Heart right ventricle (tissue), 16 donors: ENCODE measurements around the gene OTOP3. TPM values are rescaled to one million over a fixed set of nuclear protein-coding genes. Genes with fewer than 3 reads are reported as not detected.

Experiments used
- ATAC-seq, 8 donors: fragments of 200-7000 bp; cut with Tn5 transposase; one replicate each; pipeline ENCODE4 v1.9.1; 2020; ENCODE audit warnings: mild to moderate bottlenecking in 8 of 8, moderate library complexity in 8 of 8, moderate number of reproducible peaks in 1 of 8
- DNase-seq, 2 donors: peaks; one replicate each; pipeline ENCODE4 v3.0.0-alpha.2; 2020
- H3K27ac ChIP-seq, 10 donors: fragments of 200-600 bp; sonication (generic) in 2 of 10; one replicate each; pipeline versions ENCODE4 v1.5.0 to v1.8.0; 2020 to 2022; ENCODE audit warnings: mild to moderate bottlenecking in 3 of 10
- H3K27me3 ChIP-seq, 7 donors: fragments of 200-600 bp; one replicate each; pipeline ENCODE4 v1.8.0; 2021 to 2022; ENCODE audit warnings: mild to moderate bottlenecking in 2 of 7
- H3K36me3 ChIP-seq, 9 donors: fragments of 200-600 bp; sonication (generic) in 1 of 9; one replicate each; pipeline versions ENCODE4 v1.5.0 to v1.8.0; 2020 to 2022; ENCODE audit warnings: mild to moderate bottlenecking in 2 of 9
- H3K4me1 ChIP-seq, 9 donors: fragments of 200-600 bp; sonication (generic) in 1 of 9; one replicate each; pipeline versions ENCODE4 v1.5.0 to v1.8.0; 2020 to 2022; ENCODE audit warnings: mild to moderate bottlenecking in 4 of 9
- H3K4me3 ChIP-seq, 10 donors: fragments of 200-600 bp; sonication (generic) in 2 of 10; one replicate each; pipeline versions ENCODE4 v1.5.0 to v1.8.0; 2020 to 2022; ENCODE audit warnings: mild to moderate bottlenecking in 7 of 10, moderate library complexity in 2 of 10
- H3K9me3 ChIP-seq, 11 donors: fragments of 200-600 bp in 10 of 11; sonication (generic) in 2 of 11; one replicate each; pipeline versions ENCODE4 v1.5.0 to v1.8.0; 2013 to 2022; ENCODE audit warnings: mild to moderate bottlenecking in 2 of 11, control low read depth in 1 of 11, moderate library complexity in 1 of 11
- WGBS, 2 donors: extraction: QIAGEN DNeasy Blood & Tissue Kit; methylation state at CpG; one replicate each; pipeline ENCODE4 v1.1.7; 2013; ENCODE audit warnings: inconsistent platforms in 1 of 2; 5-methylcytosine and 5-hydroxymethylcytosine counted together
- intact Hi-C, 10 donors: fragments of 100-400 bp; cut with DNase I; formaldehyde crosslinking; loops; one replicate each; pipeline versions ENCODE4 v1.11.1 to v1.14.2; 2022
- polyA plus RNA-seq, 2 donors: library from polyadenylated mRNA; stranded (reverse); fragments of 200-250 nt; gene quantifications; one replicate each; pipeline ENCODE4 v1.2.3, GENCODE V29; 2013
- total RNA-seq, 10 donors: library from RNA; stranded (reverse); fragmentation: NEBNext Ultra II Directional in 3 of 10; extraction: Animal tissue kit (Norgen Biotek cat#: 25700) in 3 of 10; gene quantifications; one replicate each; pipeline versions ENCODE4 v1.2.1 to v1.2.4, GENCODE V29; 2021 to 2023
- TF ChIP-seq, protein P1 (sequence below), 9 donors: fragments of 200-600 bp; sonication (generic) in 2 of 9; IDR thresholded peaks; one replicate each; pipeline versions ENCODE4 v1.5.0 to v1.8.0; 2021 to 2022; ENCODE audit warnings: antibody characterized with exemption in 9 of 9, mild to moderate bottlenecking in 5 of 9, moderate library complexity in 1 of 9
- donor health status: Arrhythmogenic right ventricular cardiomyopathy.
- donor health status: ischemic (EF 13 %, LVEDD 7.1; RV severe dilation, severe dysfunction).
- donor health status: healthy with polysubstance abuse.
- donor health status: DM: no; HTN: yes; CAD: no.
- donor health status: DM: no; HTN: no; CAD: no.
- donor health status: ischemic (EF 25% LVEDD 6.9; RV normal size, moderate dysfunction).
- donor health status: ischemic (EF 25% LVEDD 5.7; RV mildly dilated, moderate dysfunction).
- donor health status: healthy.
- donor health status: DM: yes; HTN: yes; CAD: no.
- donor health status: Ischemic cardiomyopathy.
- donor health status: ischemic (EF 35%, LVEDD 5.7; RV mildly dilated, moderate dysfunction).
- donor health status: nonischemic (EF 11% LVEDD 7.7; RV severe dilation, severe dysfunction).
- donor health status: DM: yes; HTN: yes; CAD: no.
- donor health status: PGD.
- donor health status: ischemic (EF 29% LVEDD 5.4; RV normal size, mild dysfunction).
- donor health status: nonischemic (EF 23%, LVEDD 6.1; RV moderate dilation, normal function).

Gene OTOP3
- total and polyA plus RNA-seq, 12 donors: not detected

DNA sequence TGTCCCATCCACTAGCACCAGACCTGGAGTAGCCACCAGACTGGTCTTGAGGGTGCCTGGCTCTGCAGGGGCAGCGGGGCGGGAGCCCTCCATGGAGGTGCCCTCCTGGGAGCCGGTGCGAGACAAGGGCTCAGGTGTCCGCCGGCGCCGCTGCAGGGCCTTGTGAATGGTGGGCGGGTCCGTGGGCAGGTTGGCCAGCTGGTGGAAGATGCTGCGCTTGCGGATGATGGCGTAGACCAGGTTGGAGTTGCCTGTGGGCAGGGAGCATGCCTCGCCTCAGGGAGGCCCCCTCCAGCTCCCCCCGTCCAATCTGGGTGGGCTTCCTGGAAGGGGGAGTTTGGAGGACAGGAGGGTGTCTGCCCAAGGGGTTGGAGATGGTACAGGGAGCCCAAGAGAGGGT is 18.4 kb downstream of the OTOP3 start:
- Histone ChIP-seq H3K9me3 (no peaks in the 10 kb centered on the region), H3K27ac (no peak overlapping the region), H3K4me1 (no peaks in the 10 kb centered on the region), H3K27me3 (peaks cover 0 to 16% (median 0%) of the 10 kb centered on the region in 7 donors), H3K36me3 (peaks cover 0 to 49% (median 0%) of the 10 kb centered on the region in 9 donors), H3K4me3 (no peak overlapping the region)
- intact Hi-C loops: no loop called here
- ATAC-seq: no peak
- 91 to 93% methylated on average over 15 of the region's 15 CpGs for WGBS, 2 donors
- DNase-seq: no peak
- TF ChIP-seq, protein P1, sequence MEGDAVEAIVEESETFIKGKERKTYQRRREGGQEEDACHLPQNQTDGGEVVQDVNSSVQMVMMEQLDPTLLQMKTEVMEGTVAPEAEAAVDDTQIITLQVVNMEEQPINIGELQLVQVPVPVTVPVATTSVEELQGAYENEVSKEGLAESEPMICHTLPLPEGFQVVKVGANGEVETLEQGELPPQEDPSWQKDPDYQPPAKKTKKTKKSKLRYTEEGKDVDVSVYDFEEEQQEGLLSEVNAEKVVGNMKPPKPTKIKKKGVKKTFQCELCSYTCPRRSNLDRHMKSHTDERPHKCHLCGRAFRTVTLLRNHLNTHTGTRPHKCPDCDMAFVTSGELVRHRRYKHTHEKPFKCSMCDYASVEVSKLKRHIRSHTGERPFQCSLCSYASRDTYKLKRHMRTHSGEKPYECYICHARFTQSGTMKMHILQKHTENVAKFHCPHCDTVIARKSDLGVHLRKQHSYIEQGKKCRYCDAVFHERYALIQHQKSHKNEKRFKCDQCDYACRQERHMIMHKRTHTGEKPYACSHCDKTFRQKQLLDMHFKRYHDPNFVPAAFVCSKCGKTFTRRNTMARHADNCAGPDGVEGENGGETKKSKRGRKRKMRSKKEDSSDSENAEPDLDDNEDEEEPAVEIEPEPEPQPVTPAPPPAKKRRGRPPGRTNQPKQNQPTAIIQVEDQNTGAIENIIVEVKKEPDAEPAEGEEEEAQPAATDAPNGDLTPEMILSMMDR (IDR thresholded peaks at IDR 0.05): no peak

- intact Hi-C loops: loop anchor here in 3 of 10 donors (5.0 kb wide), 2 partner anchors 33 to 163 kb away; partner anchors contain the start of genes OTOP2 (in 2 of the 3) and USH1G (in 2 of the 3)
- WGBS, 2 donors: 70 to 72% methylated on average over 13 of the region's 13 CpGs
These were observed 19.1 kb downstream of the OTOP3 start for GRCh38 chr17:74954665-74955421.

GRCh38 chr17:74956093-74956492 is 20.4 kb downstream of the OTOP3 start:
- TF ChIP-seq, protein P1 (IDR thresholded peaks at IDR 0.05): no peak
- DNase-seq (no peak), ATAC-seq (no peak)
- Histone ChIP-seq H3K27ac (no peak overlapping the region), H3K4me3 (no peak overlapping the region), H3K27me3 (peaks cover 0 to 6% (median 0%) of the 10 kb centered on the region in 7 donors), H3K9me3 (no peaks in the 10 kb centered on the region), H3K4me1 (no peaks in the 10 kb centered on the region), H3K36me3 (peaks cover 0 to 63% (median 0%) of the 10 kb centered on the region in 9 donors)
- intact Hi-C loops: loop anchor here in 3 of 10 donors (1.0 to 5.0 kb wide), 3 partner anchors 34 to 164 kb away; partner anchors contain the start of genes OTOP2 (in 2 of the 3) and USH1G (in 2 of the 3)
- WGBS, 2 donors: 82 to 85% methylated on average over 4 of the region's 4 CpGs

More at GRCh38 chr17:74954665-74955421, 19.1 kb downstream of the OTOP3 start:
- DNase-seq (no peak), ATAC-seq (no peak)
- Histone ChIP-seq H3K36me3 (peaks cover 0 to 51% (median 0%) of the 10 kb centered on the region in 9 donors), H3K27ac (no peak overlapping the region), H3K9me3 (no peaks in the 10 kb centered on the region), H3K4me1 (no peaks in the 10 kb centered on the region), H3K4me3 (no peak overlapping the region), H3K27me3 (peaks cover 0 to 10% (median 0%) of the 10 kb centered on the region in 7 donors)
- TF ChIP-seq, protein P1 (IDR thresholded peaks at IDR 0.05): no peak

GRCh38 chr17:74957935-74958740 is 22.4 kb downstream of the OTOP3 start:
- peak; percentile 76 to 82 for DNase-seq
- H3K27ac ChIP-seq: no peak overlapping the region
- TF ChIP-seq, protein P1 (IDR thresholded peaks at IDR 0.05): peak; percentile 87 to 96 (median 91)
- intact Hi-C loops: loop anchor here in 3 of 10 donors (5.0 kb wide), 2 partner anchors 36 to 166 kb away; partner anchors contain the start of genes OTOP2 (in 2 of the 3) and USH1G (in 2 of the 3)
- ATAC-seq: peak in 7 of 8 donors; percentile 29 to 55 (median 43)
- WGBS, 2 donors: 48 to 53% methylated on average over 33 of the region's 33 CpGs
- no peaks in the 10 kb centered on the region for H3K9me3 ChIP-seq
- H3K36me3 ChIP-seq: peaks cover 0 to 70% (median 0%) of the 10 kb centered on the region in 9 donors
- peaks cover 0 to 6% (median 4%) of the 10 kb centered on the region in 9 donors for H3K4me1 ChIP-seq
- no peaks in the 10 kb centered on the region for H3K27me3 ChIP-seq
- H3K4me3 ChIP-seq: no peak overlapping the region
